Measurements from ENCODE around the gene BCL6B.

BCL6B gene

GRCh38 chr17:7010523-7010922 lies 12.3 kb upstream of the BCL6B start:
- Histone ChIP-seq H3K4me1 (ENCODE audit: low read length) (peaks cover 10% of the 10 kb centered on the region), H3K27me3 (replicated peaks; ENCODE audit: insufficient read depth, low read length) (no peaks in the 10 kb centered on the region), H3K36me3 (replicated peaks; ENCODE audit: insufficient read depth, low read length) (no peaks in the 10 kb centered on the region), H4K20me1 (ENCODE audit: insufficient read depth, low read length) (no peaks in the 10 kb centered on the region), H3K9ac (ENCODE audit: low read length) (no peak overlapping the region), H3K4me3 (ENCODE audit: low read length) (no peak overlapping the region), H3K27ac (ENCODE audit: low read length) (no peak overlapping the region), H3K4me2 (ENCODE audit: low read depth, low read length) (no peak overlapping the region), H2AFZ (ENCODE audit: low read length) (no peak overlapping the region), H3K9me3 (replicated peaks; ENCODE audit: insufficient read depth, low read length) (no peaks in the 10 kb centered on the region), H3F3A (ENCODE audit: insufficient read depth, low read length) (peaks cover 26% of the 10 kb centered on the region), H3K9me2 (replicated peaks; ENCODE audit: insufficient read depth, low read length) (no peaks in the 10 kb centered on the region), H3K79me2 (ENCODE audit: low read length) (peaks cover 65% of the 10 kb centered on the region)
- TF ChIP-seq EZH2 (optimal IDR thresholded peaks at IDR 0.05; ENCODE audit: low read depth, low read length) (no peak), EZH2phosphoT487 (IDR thresholded peaks at IDR 0.05; ENCODE audit: low read length) (no peak), CTCF (IDR thresholded peaks at IDR 0.05; ENCODE audit: low read length) (no peak)
- no peak for DNase-seq

- no peak for DNase-seq
- H3K9me3 ChIP-seq (replicated peaks; ENCODE audit: insufficient read depth, low read length): no peaks in the 10 kb centered on the region
- H3K27me3 ChIP-seq (replicated peaks; ENCODE audit: insufficient read depth, low read length): no peaks in the 10 kb centered on the region
- H3K4me1 ChIP-seq (ENCODE audit: low read length): peaks cover 16% of the 10 kb centered on the region
- H3K27ac ChIP-seq (ENCODE audit: low read length): no peak overlapping the region
- H3K9me2 ChIP-seq (replicated peaks; ENCODE audit: insufficient read depth, low read length): no peaks in the 10 kb centered on the region
- H3K4me2 ChIP-seq (ENCODE audit: low read depth, low read length): peak overlapping the region; percentile 95
- H3K9ac ChIP-seq (ENCODE audit: low read length): peak overlapping the region; percentile 99; the same call in 1 of the 2 replicates
- H4K20me1 ChIP-seq (ENCODE audit: insufficient read depth, low read length): no peaks in the 10 kb centered on the region
- peaks cover 73% of the 10 kb centered on the region for H3K79me2 ChIP-seq (ENCODE audit: low read length)
- peak overlapping the region; percentile 89 for H3K4me3 ChIP-seq (ENCODE audit: low read length)
- H3K36me3 ChIP-seq (replicated peaks; ENCODE audit: insufficient read depth, low read length): no peaks in the 10 kb centered on the region
- H3F3A ChIP-seq (ENCODE audit: insufficient read depth, low read length): peaks cover 35% of the 10 kb centered on the region
- no peak for TF ChIP-seq CTCF (IDR thresholded peaks at IDR 0.05; ENCODE audit: low read length)
- H2AFZ ChIP-seq (ENCODE audit: low read length): no peak overlapping the region
Observed at GRCh38 chr17:7011415-7011814, 11.4 kb upstream of the BCL6B start.

GRCh38 chr17:7011942-7012254 lies 11.0 kb upstream of the BCL6B start:
- DNase-seq: no peak
- Histone ChIP-seq H3K4me3 (ENCODE audit: low read length) (peak overlapping the region; percentile 89), H3K4me1 (ENCODE audit: low read length) (peaks cover 21% of the 10 kb centered on the region), H3K79me2 (ENCODE audit: low read length) (peaks cover 74% of the 10 kb centered on the region), H3K4me2 (ENCODE audit: low read depth, low read length) (peak overlapping the region; percentile 95), H4K20me1 (ENCODE audit: insufficient read depth, low read length) (no peaks in the 10 kb centered on the region), H3F3A (ENCODE audit: insufficient read depth, low read length) (peaks cover 36% of the 10 kb centered on the region), H3K36me3 (replicated peaks; ENCODE audit: insufficient read depth, low read length) (no peaks in the 10 kb centered on the region), H2AFZ (ENCODE audit: low read length) (peak overlapping the region; percentile 83), H3K27ac (ENCODE audit: low read length) (peak overlapping the region; percentile 100; the same call in 1 of the 2 replicates), H3K27me3 (replicated peaks; ENCODE audit: insufficient read depth, low read length) (no peaks in the 10 kb centered on the region), H3K9me3 (replicated peaks; ENCODE audit: insufficient read depth, low read length) (no peaks in the 10 kb centered on the region), H3K9me2 (replicated peaks; ENCODE audit: insufficient read depth, low read length) (no peaks in the 10 kb centered on the region), H3K9ac (ENCODE audit: low read length) (peak overlapping the region; percentile 99)
- no peak for TF ChIP-seq EZH2 (optimal IDR thresholded peaks at IDR 0.05; ENCODE audit: low read depth, low read length)

GRCh38 chr17:7014261-7014994 lies 8.4 kb upstream of the BCL6B start:
- Histone ChIP-seq H4K20me1 (ENCODE audit: insufficient read depth, low read length) (no peaks in the 10 kb centered on the region), H3K9ac (ENCODE audit: low read length) (peak overlapping the region; percentile 99), H3K4me1 (ENCODE audit: low read length) (peaks cover 22% of the 10 kb centered on the region), H3K27me3 (replicated peaks; ENCODE audit: insufficient read depth, low read length) (no peaks in the 10 kb centered on the region), H2AFZ (ENCODE audit: low read length) (peak overlapping the region; percentile 16; the same call in 1 of the 2 replicates), H3K4me3 (ENCODE audit: low read length) (peak overlapping the region; percentile 89), H3F3A (ENCODE audit: insufficient read depth, low read length) (peaks cover 34% of the 10 kb centered on the region), H3K4me2 (ENCODE audit: low read depth, low read length) (peak overlapping the region; percentile 95), H3K9me2 (replicated peaks; ENCODE audit: insufficient read depth, low read length) (no peaks in the 10 kb centered on the region), H3K36me3 (replicated peaks; ENCODE audit: insufficient read depth, low read length) (no peaks in the 10 kb centered on the region), H3K9me3 (replicated peaks; ENCODE audit: insufficient read depth, low read length) (no peaks in the 10 kb centered on the region), H3K79me2 (ENCODE audit: low read length) (peaks cover 61% of the 10 kb centered on the region), H3K27ac (ENCODE audit: low read length) (peak overlapping the region; percentile 100)
- DNase-seq: peak; percentile 99
- no peak for TF ChIP-seq EZH2phosphoT487 (IDR thresholded peaks at IDR 0.05; ENCODE audit: low read length)
- no peak for TF ChIP-seq EZH2 (optimal IDR thresholded peaks at IDR 0.05; ENCODE audit: low read depth, low read length)
- peak; percentile 44 for TF ChIP-seq CTCF (IDR thresholded peaks at IDR 0.05; ENCODE audit: low read length)
